ENCODE results near the gene RAB43.
"Not testable (repeated sequence)": the region's sequence is repeated elsewhere in the genome, so short reads cannot be mapped to it uniquely, and the experiment has no call there.

RAB43 gene

DNA sequence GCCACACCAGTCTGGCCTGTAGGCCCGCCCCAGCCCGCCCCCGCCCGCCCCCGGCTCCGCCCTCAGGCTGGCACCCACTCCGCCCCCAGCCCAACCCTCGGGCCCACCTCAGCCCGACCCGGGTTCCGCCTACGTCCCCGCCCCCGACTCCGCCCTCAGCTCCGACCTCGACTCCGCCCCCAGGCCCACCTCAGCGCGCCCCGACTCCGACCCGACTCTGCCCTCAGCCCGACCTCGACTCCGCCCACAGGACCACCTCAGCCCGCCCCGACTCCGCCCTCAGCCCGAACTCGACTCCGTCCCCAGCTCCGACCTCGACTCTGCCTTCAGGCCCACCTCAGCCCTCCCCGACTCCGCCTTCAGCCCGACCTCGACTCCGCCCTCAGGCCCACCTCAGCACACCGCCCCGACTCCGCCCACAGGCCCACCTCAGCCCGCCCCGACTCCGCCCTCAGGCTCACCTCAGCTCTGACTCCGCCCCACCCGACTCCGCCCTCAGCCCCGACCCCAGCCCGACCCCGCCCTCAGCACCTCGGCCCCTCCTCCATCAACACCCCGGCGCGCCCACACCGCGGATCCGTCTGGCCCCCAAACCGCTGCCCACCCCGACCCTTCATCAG lies at the start of gene RAB43:
RAB43 (minus strand) TSS at position 13 of the 620 bp plus-strand sequence. CDS start 315 bp downstream, outside the sequence.
- no peak for TF ChIP-seq ZNF274 (IDR thresholded peaks at IDR 0.05; ENCODE audit: low read depth, low read length)
- H3K4me3 ChIP-seq (ENCODE audit: low read length), result peak within 1 kb of the TSS; percentile 48; the same call in 1 of the 2 replicates

DNA sequence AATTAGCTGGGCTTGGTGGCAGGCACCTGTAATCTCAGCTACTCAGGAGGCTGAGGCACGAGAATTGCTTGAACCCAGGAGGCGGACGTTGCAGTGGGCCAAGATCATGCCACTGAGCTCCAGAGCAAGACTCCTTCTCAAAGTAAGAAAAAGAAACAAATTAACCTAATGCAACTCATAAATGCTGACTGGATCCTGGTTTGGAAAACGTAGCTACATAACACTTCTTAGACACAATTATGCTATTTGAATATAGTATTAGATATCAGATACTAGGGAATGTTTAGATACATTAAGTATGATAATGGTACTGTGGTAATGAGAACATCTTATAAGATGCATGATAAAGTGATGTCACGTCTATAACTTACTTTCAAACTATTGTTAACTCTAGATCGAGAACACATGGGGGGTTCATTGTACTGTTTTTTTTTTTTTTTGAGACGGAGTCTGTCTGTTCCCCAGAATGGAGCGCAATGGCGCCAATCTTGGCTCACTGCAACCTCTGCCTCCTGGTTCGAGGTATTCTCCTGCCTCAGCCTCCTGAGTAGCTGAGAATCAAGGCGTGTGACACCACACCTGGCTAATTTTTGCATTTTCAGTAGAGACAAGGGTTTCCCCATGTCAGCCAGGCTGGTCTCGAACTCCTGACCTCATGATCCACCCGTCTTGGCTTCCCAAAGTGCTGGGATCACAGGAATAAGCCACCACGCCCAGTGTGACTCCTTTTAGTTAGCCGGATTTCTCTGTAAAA lies 45.2 kb upstream of the RAB43 start:
- H3K4me3 ChIP-seq (ENCODE audit: low read length), result no peak overlapping the region
- no peak for TF ChIP-seq ZNF274 (IDR thresholded peaks at IDR 0.05; ENCODE audit: low read depth, low read length)

DNA sequence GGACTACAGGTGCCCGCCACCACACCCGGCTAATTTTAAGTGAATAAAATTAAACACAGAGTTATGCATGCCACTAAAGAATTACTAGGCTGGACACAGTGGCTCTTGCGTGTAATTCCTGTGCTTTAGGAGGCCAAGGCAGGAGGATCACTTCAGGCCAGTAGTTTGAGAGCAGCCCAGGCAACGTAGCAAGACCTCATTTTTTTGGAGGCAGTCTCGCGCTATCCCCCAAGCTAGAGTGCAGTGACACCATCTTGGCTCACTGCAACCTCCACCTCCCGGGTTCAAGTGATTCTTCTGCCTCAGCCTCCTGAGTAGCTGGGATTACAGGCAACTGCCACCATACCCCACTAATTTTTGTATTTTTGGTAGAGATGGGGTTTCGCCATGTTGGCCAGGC lies 44.0 kb upstream of the RAB43 start:
- H3K4me3 ChIP-seq (ENCODE audit: low read length), result not testable (repeated sequence)

DNA sequence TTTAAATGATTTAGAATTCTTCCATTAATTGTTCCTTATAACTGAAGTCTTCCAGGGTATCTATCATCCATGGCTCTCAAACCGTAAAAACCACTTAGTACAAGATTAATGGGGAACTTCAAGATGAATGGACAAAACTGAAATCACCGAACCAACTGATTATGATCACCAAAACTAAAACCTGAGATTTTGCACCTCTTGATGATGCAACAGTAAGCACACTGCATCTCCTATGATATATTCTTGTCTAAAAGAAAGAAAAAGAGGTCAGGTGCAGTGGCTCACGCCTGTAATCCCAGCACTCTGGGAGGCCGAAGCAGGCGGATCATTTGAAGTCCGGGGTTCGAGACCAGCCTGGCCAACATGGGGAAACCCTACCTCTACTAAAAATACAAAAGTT lies 42.9 kb upstream of the RAB43 start:
- no peak overlapping the region for H3K4me3 ChIP-seq (ENCODE audit: low read length)
- no peak for TF ChIP-seq ZNF274 (IDR thresholded peaks at IDR 0.05; ENCODE audit: low read depth, low read length)

DNA sequence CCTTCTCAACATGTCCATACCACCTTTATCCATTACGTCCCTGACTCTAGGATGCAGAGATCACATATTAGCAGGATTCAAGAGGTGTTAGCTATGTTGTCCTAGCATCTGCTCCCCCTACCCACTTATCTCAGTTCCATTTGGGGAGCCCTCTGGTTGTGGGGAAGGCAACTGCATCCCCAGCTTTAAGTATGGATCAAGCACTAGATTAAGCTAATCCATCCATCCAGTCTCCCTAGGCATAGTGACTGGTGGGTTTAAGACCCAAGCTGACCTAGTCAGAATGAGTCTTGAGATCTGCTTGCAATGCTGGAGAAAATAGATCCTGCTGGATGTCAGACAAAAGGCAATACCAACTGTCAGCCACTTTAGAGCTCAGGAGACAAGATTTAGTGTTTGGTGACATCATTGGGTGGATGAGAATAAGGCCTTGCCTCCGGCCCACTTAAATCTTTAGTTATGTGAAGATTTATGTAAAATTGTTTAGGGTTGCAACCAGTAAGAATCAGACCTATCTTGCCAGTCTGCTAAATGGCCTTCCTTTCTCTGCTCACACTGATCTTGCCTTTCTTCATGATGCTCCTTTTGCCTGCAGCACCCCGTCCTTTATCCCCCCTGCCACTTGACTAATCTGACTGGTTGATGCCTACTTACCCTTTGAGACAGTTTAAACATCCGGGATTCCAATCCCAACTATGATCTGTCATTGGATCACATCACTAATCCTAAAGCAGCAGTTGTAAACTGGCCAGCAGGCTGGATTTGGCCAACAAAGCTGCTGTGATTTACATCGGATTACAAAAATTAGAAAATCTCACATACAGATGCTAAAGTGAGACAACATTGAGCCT lies 41.4 kb upstream of the RAB43 start:
- no peak overlapping the region; the same call in 1 of the 2 replicates for H3K4me3 ChIP-seq (ENCODE audit: low read length)
- TF ChIP-seq ZNF274 (IDR thresholded peaks at IDR 0.05; ENCODE audit: low read depth, low read length), result no peak

DNA sequence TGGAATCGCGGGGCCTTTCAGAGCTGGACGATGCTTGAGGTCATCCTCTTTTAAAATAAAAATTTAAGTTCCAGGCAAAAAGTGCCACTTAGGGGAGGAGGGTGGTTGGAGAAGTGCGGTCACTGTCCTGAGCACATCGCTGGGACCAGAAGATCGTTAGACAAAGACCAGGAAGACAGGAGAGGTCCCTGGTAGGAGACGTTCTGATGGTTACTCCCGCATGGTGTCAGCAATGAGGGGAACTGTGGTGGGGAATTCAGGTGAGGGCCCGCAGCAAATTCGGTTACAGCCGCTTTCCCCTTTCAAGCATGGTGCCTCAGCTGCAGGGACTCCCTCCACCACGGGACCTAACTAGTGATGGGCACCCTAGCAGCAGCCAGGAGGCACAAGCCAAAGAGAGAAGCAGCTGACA lies 40.3 kb upstream of the RAB43 start:
- TF ChIP-seq ZNF274 (IDR thresholded peaks at IDR 0.05; ENCODE audit: low read depth, low read length), result no peak
- peak overlapping the region; percentile 99 for H3K4me3 ChIP-seq (ENCODE audit: low read length)

DNA sequence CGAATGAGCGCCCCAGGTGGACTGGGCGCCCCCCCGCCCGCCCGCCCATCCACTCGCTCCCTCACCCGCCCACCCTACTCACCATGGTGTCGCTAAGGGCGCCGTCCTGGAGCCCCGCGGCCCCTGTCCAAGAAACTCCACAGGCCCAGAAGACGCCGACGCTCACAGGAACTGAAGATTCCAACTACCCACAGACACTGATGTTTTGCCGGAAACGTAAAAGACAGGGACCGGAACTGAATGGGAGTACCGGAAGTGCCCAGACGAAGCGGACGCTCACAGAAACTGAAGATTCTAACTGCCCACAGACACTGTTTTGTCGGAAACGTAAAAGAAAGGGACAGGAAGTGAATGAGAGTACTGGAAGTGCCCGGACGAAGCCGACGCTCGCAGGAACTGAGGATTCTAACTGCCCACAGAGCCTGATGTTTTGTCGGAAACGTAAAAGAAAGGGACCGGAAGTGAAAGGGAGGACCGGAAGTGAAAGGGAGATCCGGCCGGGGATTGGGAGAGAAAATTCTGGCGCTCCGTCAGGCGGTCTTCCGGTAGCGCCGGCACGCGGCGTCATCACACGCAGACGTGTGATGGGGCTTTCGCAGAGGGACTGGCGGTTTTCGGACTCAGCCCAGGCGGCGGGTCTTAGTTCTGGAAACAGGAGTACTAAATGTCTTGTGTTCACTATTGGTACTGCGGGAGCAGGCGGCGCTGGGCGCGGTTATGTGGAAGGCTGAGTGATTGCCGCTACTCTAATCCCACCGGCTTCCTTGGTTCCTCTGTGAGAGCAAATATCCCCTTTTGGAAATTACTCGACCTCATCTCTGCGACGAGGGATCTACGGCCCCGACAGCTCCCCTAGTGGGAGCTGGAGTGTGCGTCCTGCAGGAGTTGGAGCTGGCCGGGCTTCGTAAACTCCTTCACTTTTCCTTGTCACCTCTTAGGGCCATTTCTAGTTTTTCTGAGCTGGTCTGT lies 39.6 kb upstream of the RAB43 start, which contains the start of gene ISY1:
ISY1 (minus strand) TSS at position 173 of the 969 bp plus-strand sequence; CDS start at position 85, 88 bp downstream.
- no peak for TF ChIP-seq ZNF274 (IDR thresholded peaks at IDR 0.05; ENCODE audit: low read depth, low read length)
- H3K4me3 ChIP-seq (ENCODE audit: low read length), result peak within 1 kb of the TSS; percentile 99

DNA sequence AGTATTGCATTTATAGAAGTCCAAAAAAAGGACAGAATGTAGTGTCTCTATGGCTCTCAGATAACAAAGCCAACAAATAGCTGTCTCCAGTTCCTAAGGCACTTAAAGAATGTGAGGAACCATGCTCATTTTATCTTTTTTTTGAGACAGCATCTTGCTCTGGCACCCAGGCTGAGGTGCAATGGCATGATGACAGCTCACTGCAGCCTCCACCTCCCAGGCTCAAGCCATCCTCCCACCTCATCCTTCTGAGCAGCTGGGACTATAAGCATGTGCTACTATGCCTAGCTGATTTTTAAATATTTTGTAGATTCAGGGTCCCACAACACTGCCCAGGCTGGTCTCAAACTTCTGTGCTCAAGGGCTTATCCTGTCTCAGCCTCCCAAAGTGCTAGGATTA lies 23.2 kb upstream of the RAB43 start:
- no peak for TF ChIP-seq ZNF274 (IDR thresholded peaks at IDR 0.05; ENCODE audit: low read depth, low read length)
- H3K4me3 ChIP-seq (ENCODE audit: low read length), result no peak overlapping the region

DNA sequence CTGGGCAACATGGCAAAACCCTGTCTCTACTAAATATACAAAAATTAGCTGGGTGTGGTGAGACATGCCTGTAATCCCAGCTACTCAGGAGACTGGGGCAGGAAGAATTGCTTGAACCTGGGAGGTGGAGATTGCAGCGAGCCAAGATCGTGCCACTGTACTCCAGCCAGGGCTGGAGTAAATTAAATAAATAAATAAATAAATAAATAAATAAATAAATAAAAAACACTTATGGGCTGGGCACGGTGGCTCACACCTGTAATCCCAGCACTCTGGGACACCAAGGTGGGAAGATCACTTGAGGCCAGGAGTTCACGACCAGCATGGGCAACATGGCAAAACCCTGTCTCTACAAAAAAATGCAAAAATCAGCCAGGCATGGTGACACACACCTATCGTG lies 19.4 kb upstream of the RAB43 start:
- H3K4me3 ChIP-seq (ENCODE audit: low read length), result not testable (repeated sequence)

DNA sequence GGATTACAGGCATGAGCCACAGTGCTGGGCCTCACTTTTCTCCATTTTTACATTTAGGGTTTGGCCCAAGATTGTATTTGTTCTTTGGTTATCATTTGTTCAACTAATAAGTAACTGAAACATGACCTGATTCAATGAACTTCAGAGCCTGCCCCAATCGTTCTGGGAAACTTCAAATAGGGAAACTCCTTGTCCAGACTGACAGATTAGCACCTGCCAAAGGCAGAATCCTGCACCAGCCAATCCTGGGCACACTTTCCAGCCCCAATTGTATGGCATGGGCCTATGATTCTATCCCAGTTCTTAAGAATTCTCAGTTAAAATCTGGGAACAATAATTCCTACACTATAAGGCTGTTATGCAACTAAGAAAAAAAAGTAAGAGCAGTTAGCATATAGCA lies 18.3 kb upstream of the RAB43 start:
- TF ChIP-seq ZNF274 (IDR thresholded peaks at IDR 0.05; ENCODE audit: low read depth, low read length), result no peak

DNA sequence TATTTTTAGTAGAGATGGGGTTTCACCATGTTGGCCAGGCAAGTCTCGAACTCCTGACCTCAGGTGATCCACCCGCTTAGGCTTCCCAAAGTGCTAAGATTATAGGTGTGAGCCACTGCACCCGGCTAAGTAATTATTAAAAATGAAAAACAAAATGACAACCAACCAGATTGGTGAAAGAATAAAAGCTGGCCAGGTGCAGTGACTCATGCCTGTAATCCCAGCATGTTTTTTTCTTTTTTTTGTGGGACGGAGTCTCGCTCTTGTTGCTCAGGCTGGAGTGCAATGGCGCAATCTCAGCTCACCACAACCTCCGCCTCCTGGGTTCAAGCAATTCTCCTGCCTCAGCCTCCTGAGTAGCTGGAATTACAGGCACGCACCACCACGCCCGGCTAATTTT lies 14.7 kb upstream of the RAB43 start:
- H3K4me3 ChIP-seq (ENCODE audit: low read length), result not testable (repeated sequence)

More for the DNA sequence above, 18.3 kb upstream of the RAB43 start:
- H3K4me3 ChIP-seq (ENCODE audit: low read length), result no peak overlapping the region

DNA sequence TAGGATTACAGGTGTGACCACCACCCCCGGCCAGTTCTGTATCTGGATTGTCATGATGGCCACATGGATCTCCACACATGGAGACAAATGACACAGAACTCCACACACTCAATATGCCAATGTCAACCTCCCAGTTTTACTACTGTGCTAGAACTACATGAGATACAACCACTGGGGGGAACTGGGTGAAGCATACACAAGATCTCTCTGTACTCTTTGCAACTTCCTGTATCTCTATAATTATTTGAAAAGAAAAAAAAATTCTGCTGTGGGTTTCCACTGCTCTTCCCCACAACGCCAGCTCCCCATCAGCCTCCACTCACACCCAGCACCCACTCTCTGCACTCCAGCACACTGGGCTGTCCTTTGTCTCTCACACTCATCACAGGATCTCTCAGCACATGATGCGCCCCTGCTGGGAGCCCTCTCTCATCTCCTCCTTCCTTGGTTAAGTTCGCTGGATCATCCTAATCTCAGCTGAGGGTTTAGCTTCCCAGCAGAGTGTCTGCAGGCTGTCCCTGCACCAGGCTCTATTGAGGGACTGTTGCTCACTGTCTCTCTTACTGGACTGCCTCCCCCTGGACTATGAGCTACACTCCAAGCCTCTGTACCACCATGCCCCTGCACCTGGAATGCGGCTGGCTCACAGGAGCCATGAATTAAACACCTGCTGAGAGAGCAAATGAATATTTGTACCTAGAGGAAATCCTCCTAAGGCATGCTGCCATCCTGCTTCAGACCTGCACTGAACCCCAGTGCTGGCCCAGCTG lies 10.7 kb upstream of the RAB43 start:
- H3K4me3 ChIP-seq (ENCODE audit: low read length), result no peak overlapping the region
- TF ChIP-seq ZNF274 (IDR thresholded peaks at IDR 0.05; ENCODE audit: low read depth, low read length), result no peak

All from GM08714 (cell line).